Kidney capillary endothelial cell (primary cell): ENCODE measurements around the gene MUC4.
"Not testable (repeated sequence)": the region's sequence is repeated elsewhere in the genome, so short reads cannot be mapped to it uniquely, and the experiment has no call there.

Source experiments
- DNase-seq: peaks from one replicate; pipeline ENCODE4 v3.0.0-alpha.2; 2018; ENCODE audit warnings: low spot score

MUC4 gene

DNA sequence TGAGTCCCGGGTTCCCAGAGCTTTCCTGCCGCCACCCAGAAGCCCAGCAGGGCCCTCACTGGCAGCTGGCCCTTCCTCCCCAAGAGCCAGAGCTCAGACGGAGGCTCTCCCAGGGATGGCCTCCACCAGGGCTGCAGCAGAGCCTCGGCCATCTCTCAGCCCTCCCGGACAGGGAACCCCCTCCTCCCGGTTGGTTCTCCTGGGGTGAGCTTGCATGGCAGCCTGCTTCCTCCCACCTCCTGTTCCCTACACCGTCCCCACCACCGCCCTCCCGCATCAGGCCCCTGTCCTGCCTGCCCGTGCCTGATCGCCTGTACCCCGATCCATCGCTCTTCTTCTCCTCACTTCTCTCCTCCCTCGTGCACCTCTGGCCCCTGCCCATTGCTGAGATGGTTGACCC is 24.1 kb upstream of the MUC4 start:
- no peak for DNase-seq

DNA sequence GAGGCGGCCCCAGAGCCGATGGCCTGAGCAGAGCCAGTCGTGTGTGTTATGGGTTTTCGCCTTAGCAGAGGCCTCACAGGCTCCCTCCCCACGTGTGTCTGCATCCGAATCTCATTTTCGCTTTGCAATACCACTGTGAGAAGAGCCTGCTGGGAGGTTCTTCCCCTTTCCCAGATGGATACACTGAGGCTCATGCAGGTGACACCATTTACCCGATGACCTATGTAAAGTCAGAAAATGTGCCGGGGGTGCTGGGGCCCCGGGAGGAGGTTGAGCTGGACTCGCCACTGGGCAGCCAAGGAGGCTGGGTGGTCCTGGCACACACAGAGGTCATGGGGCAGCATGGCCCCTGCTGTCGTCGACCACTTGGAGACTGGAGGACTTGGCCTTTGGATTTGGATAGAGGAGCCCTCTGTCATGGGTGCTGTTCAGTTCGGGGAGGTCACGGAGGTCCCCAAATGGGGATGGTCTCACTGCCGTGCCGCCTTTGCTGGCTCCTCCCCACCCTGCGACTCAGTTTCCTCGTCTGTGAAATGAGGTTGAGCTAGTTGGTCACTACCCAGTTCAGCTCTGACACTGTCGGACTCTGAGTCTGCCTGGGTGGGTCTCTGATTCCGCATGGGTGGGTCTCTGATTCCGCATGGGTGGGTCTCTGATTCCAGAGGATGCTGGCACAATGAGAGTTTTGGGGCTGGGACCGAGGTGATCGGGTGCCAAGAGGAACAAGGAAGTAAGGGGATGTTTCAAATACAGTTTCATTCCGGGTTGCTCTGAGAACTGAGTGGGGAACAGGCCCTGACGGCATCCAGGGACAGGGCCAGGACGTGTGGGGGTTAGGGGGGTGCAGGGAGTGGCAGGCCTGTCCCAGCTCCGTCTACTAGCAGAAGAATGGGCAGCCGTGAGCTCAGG is 23.2 kb upstream of the MUC4 start:
- DNase-seq = no peak

- DNase-seq = no peak
Measured at GRCh38 chr3:195829897-195830254, 18.1 kb upstream of the MUC4 start.

- no peak for DNase-seq
Measured at GRCh38 chr3:195828762-195829161, 17.0 kb upstream of the MUC4 start.

- no peak for DNase-seq
Measured at GRCh38 chr3:195825857-195826804, 14.4 kb upstream of the MUC4 start.

GRCh38 chr3:195825191-195825588 is 13.5 kb upstream of the MUC4 start:
- DNase-seq = no peak

DNA sequence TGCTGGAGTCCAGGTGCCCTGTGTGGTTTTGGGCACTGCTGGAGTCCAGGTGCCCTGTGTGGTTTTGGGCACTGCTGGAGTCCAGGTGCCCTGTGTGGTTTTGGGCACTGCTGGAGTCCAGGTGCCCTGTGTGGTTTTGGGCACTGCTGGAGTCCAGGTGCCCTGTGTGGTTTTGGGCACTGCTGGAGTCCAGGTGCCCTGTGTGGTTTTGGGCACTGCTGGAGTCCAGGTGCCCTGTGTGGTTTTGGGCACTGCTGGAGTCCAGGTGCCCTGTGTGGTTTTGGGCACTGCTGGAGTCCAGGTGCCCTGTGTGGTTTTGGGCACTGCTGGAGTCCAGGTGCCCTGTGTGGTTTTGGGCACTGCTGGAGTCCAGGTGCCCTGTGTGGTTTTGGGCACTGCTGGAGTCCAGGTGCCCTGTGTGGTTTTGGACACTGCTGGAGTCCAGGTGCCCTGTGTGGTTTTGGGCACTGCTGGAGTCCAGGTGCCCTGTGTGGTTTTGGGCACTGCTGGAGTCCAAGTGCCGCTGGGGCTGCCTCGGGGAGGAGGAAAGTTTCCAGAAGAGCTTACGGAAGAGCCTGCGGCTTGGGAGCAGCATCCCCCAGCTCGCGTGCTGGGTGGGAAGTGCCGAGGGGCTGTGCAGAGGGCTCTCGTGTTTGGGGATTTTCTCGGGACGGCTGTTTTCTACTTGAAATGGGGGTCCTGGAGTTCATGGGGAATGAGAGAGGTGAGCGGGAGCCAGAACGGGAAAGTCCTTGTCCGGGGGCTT is 12.9 kb upstream of the MUC4 start:
- not testable (repeated sequence) for DNase-seq

DNA sequence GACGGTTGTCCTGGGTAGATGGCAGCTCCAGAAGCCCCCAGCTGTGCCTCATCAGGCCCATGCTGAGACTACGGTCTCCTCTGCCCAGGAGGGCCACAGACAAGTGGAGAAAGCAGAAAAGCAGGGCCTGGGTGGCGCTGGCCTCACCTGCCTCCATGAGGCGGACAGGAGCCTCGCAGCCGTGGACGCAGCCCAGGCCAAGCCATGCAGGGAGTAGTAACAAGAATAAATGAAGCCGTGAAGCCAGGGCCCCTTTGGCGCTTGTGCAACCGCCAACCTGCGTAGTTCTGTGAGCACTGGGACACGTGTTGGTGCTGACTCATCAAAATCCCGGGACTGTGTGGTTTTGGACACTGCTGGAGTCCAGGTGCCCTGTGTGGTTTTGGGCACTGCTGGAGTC is 12.3 kb upstream of the MUC4 start:
- no peak for DNase-seq

- no peak for DNase-seq
Measured at GRCh38 chr3:195823280-195823679, 11.6 kb upstream of the MUC4 start.

DNA sequence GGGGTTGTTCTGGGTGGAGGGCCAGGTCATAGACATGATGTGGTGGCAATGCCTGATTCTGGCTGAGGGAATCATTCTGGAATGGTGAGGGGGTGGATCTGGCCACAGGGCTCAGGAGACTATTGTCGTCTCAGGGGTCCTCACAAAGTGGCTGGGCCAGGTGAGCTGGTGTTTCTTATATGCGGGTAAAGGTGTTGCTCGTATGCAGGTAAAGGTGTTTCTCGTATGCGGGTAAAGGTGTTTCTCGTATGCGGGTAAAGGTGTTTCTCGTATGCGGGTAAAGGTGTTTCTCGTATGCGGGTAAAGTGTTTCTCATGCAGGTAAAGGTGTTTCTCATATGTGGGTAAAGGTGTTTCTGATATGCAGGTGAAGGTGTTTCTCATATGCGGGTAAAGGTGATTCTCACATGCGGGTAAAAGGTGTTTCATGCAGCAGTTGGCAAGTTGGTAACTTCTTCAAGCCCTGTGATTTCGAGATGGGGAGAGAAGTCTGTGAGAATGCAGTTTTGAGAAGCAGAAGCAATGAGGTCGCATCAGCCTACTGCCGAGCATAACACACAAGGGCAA is 10.5 kb upstream of the MUC4 start:
- no peak for DNase-seq

DNA sequence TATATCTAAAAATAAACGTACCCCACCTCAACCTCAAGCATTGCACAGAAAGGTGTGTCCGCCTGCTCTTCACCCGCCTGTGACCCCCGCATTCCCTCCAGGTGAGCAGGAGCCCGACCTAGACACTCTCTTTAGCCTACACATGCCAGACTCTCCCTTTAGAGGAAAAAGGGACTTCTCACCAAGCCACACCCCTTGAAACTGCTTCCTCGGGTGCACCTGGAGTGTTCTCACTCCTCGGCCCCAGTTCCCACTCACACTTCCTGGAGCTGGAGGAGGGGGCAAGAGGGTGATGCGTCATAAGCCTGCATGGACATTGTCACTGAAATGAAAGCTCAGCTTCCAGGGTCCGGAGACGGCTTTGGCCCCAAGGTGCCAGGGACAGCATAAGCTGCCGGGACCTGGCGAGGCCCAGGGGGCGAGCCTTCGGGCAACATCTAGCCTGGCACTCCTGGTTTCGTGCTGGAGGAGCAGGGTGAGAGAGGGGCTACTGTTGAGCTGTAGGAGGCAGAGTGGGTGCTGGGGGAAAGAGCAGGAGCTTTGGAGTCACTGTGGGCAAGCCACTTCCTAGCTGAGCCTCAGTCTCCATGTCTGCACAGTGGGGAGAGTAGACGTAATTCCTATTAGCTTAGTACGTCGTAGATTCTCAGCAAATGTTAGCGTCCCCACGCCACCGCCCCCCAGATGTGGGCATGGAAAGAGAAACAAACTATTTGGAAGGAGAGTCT is 9.8 kb upstream of the MUC4 start:
- no peak for DNase-seq

GRCh38 chr3:195820901-195821300 is 9.2 kb upstream of the MUC4 start:
- no peak for DNase-seq

DNA sequence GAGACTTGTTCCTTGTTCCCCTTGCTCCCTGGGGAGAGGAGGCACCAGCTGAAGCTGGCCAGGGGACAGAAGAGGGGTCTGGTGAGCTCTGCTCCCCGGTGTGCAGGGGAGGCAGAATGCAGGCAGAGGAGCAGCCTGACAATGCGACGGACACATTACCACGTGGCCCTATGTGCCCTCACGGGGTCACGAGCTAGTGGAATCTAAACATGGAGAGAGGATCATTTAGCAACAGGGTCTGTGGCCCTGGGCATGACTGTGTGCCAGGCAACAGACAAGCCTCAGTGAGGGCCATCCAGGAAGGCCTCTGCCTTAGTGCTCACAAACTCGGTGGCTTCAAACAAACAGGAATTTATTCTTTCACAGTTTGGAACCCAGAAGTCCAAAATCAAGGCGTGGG is 8.5 kb upstream of the MUC4 start:
- DNase-seq = no peak

GRCh38 chr3:195818301-195818700 is 6.6 kb upstream of the MUC4 start:
- no peak for DNase-seq

DNA sequence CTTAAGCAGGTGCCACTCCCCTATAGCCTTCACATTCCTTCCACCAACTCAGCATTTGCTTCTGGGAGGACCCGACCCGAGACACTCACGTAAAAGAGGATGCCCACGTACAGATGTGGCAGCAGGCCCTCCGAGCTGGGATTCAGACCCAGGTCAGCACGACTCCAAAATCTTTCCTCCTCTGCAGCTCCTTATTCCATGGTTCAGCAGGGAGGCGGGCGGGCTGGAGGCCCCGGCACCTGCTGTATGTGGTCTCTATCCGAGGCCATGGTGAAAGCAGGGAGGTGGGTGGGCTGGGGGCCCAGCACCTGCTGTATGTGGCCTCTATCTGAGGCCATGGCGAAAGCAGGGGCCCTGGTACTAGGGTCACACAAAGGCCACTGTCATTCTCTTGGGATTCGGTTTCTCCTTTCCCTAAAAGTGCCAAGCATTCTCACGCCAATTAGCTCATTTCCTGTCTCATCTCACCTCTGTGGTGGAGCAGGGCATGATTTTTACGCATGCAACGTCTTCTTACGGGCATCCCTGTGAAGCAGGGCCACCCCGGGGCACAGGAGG is 5.9 kb upstream of the MUC4 start:
- DNase-seq = no peak

- not testable (repeated sequence) for DNase-seq
Measured at GRCh38 chr3:195816276-195816913, 4.7 kb upstream of the MUC4 start.

- DNase-seq = no peak
Measured at GRCh38 chr3:195815169-195815771, 3.5 kb upstream of the MUC4 start.

GRCh38 chr3:195813916-195814640 is 2.3 kb upstream of the MUC4 start:
- DNase-seq = no peak

DNA sequence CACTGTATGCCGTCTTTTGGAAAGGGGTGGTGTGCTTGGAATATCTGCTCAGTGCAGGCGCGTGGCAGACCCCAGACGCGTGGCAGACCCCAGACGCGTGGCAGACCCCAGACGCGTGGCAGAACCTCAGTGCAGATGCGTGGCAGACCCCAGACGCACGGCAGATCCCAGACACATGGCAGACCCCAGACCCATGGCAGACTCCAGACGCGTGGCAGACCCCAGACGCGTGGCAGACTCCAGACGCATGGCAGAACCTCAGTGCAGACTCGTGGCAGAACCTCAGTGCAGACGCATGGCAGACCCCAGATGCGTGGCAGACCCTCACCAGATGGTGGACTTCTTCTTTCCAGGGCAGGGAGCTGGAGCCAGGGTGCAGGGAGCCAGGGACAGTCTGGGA is 637 bp upstream of the MUC4 start:
- DNase-seq = no peak
